ENCODE measurements around the gene P2RX2. TPM values are rescaled to one million over a fixed set of nuclear protein-coding genes. Genes with fewer than 3 reads are reported as not detected.

Gene P2RX2
- total RNA-seq, 2 experiments from 2014 or later, result not detected

DNA sequence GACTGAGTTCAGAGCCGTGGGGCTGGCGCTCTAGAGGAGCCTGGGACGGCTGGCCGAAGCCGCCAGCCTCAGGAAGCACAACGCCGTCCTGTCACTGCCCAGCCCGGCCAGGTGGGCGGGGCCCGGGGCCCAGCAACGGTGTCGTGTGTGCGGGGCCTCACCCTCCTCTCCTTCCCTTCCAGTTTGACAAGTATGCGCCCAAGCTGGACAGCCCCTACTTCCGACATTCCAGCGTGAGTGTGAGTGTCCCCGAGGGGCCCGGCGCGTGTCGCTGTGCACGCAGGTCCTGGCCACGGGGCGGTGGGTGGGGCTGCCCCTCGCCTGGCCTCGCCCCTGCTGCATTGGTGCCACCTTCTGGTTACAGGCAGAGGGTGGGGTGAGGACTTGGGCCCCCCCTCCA is 46.5 kb upstream of the P2RX2 start:
- POLR2A ChIA-PET, result no interaction called here
- no TSS peak for BruUV-seq (replicated peaks)
- CTCF ChIA-PET (ENCODE audit: unreplicated experiment), result no interaction called here
- H3K36me3 ChIP-seq (ENCODE audit: insufficient read depth, low read length), result peaks cover 10% of the 10 kb centered on the region; the same call in 1 of the 2 replicates
- no peak overlapping the region for H2AFZ ChIP-seq (ENCODE audit: low read length)
- no peaks in the 10 kb centered on the region for H3K9me3 ChIP-seq (ENCODE audit: low read length)
- no peak for TF ChIP-seq EZH2phosphoT487 (IDR thresholded peaks at IDR 0.05; ENCODE audit: borderline replicate concordance, low read depth, low read length)
- TF ChIP-seq CTCF (conservative IDR thresholded peaks at IDR 0.05; ENCODE audit: low read length), result no peak
- no peak overlapping the region for H3K4me2 ChIP-seq (ENCODE audit: low read length)
- no peaks in the 10 kb centered on the region for H3K79me2 ChIP-seq (ENCODE audit: insufficient read depth, low read depth, low read length)
- H3K4me1 ChIP-seq (ENCODE audit: insufficient read depth, low read length, poor library complexity, severe bottlenecking), result no peaks in the 10 kb centered on the region
- H4K20me1 ChIP-seq (ENCODE audit: insufficient read depth, low read length), result no peaks in the 10 kb centered on the region
- no peak for DNase-seq (ENCODE audit: low spot score)
- no peak overlapping the region for H3K27ac ChIP-seq (ENCODE audit: low read depth, low read length, poor library complexity, severe bottlenecking)
- H3K9me2 ChIP-seq (ENCODE audit: insufficient read depth, low read length), result no peaks in the 10 kb centered on the region
- H3K4me3 ChIP-seq (ENCODE audit: low read depth, low read length, poor library complexity, severe bottlenecking), result no peak overlapping the region
- intact Hi-C loops (cut with micrococcal nuclease; ENCODE audit: unreplicated experiment), result no loop called here

GRCh38 chr12:132572801-132573760 is 45.5 kb upstream of the P2RX2 start:
- intact Hi-C loops (cut with micrococcal nuclease; ENCODE audit: unreplicated experiment), result no loop called here
- H4K20me1 ChIP-seq (ENCODE audit: insufficient read depth, low read length), result no peaks in the 10 kb centered on the region
- no peaks in the 10 kb centered on the region for H3K9me3 ChIP-seq (ENCODE audit: low read length)
- no peaks in the 10 kb centered on the region for H3K79me2 ChIP-seq (ENCODE audit: insufficient read depth, low read depth, low read length)
- ChIA-PET POLR2A (no interaction called here), CTCF (ENCODE audit: unreplicated experiment) (no interaction called here)
- no peak overlapping the region for H2AFZ ChIP-seq (ENCODE audit: low read length)
- no TSS peak for BruUV-seq (replicated peaks)
- H3K4me3 ChIP-seq (ENCODE audit: low read depth, low read length, poor library complexity, severe bottlenecking), result no peak overlapping the region
- H3K9me2 ChIP-seq (ENCODE audit: insufficient read depth, low read length), result no peaks in the 10 kb centered on the region
- H3K36me3 ChIP-seq (ENCODE audit: insufficient read depth, low read length), result peaks cover 10% of the 10 kb centered on the region; the same call in 1 of the 2 replicates
- H3K4me1 ChIP-seq (ENCODE audit: insufficient read depth, low read length, poor library complexity, severe bottlenecking), result no peaks in the 10 kb centered on the region
- H3K27ac ChIP-seq (ENCODE audit: low read depth, low read length, poor library complexity, severe bottlenecking), result no peak overlapping the region
- no peak overlapping the region for H3K4me2 ChIP-seq (ENCODE audit: low read length)
- DNase-seq (ENCODE audit: low spot score), result no peak
- TF ChIP-seq CTCF (conservative IDR thresholded peaks at IDR 0.05; ENCODE audit: low read length) (no peak), EZH2phosphoT487 (IDR thresholded peaks at IDR 0.05; ENCODE audit: borderline replicate concordance, low read depth, low read length) (no peak)

Measured in OCI-LY7 (cell line).